A549 (cell line): ENCODE data around the gene MUC5B.

Source experiments
- KDM5A ChIP-seq: fragments of 200-600 bp; sonication (generic); IDR thresholded peaks from 2 replicates; pipeline ENCODE4 v1.6.1; 2016; ENCODE audit warnings: antibody characterized with exemption, mild to moderate bottlenecking
- PHF8 ChIP-seq: fragments of 200-600 bp; sonication (generic); IDR thresholded peaks from 2 replicates; pipeline ENCODE4 v1.6.1; 2016; ENCODE audit warnings: low read depth, mild to moderate bottlenecking, antibody characterized with exemption, moderate library complexity, borderline replicate concordance
- TF ChIP-seq, protein P1 (sequence below): fragments of >200 bp; sonication (Bioruptor Twin); formaldehyde crosslinking; IDR thresholded peaks from 3 replicates; pipeline ENCODE4 v1.5.1; 2016
- TF ChIP-seq, protein P2 (sequence below): IDR thresholded peaks from 2 replicates; pipeline ENCODE4 v1.6.1; 2012
- TF ChIP-seq, protein P3 (sequence below): IDR thresholded peaks from 2 replicates; pipeline ENCODE4 v1.6.1; 2012

DNA sequence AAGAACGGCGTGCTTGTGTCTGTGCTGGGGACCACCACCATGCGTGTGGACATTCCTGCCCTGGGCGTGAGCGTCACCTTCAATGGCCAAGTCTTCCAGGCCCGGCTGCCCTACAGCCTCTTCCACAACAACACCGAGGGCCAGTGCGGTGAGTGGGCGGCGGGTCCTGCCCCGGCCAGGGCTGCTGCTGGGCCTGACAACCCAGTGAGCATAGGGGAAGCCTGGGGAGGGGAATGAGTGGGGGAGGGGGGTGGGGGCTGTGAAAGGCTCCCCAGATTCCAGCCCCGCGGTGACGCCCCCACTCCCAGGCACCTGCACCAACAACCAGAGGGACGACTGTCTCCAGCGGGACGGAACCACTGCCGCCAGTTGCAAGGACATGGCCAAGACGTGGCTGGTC, 31.9 kb downstream of the MUC5B start:
- TF ChIP-seq KDM5A, result no peak
- TF ChIP-seq, protein P1, sequence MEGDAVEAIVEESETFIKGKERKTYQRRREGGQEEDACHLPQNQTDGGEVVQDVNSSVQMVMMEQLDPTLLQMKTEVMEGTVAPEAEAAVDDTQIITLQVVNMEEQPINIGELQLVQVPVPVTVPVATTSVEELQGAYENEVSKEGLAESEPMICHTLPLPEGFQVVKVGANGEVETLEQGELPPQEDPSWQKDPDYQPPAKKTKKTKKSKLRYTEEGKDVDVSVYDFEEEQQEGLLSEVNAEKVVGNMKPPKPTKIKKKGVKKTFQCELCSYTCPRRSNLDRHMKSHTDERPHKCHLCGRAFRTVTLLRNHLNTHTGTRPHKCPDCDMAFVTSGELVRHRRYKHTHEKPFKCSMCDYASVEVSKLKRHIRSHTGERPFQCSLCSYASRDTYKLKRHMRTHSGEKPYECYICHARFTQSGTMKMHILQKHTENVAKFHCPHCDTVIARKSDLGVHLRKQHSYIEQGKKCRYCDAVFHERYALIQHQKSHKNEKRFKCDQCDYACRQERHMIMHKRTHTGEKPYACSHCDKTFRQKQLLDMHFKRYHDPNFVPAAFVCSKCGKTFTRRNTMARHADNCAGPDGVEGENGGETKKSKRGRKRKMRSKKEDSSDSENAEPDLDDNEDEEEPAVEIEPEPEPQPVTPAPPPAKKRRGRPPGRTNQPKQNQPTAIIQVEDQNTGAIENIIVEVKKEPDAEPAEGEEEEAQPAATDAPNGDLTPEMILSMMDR, result no peak
- TF ChIP-seq, protein P2, sequence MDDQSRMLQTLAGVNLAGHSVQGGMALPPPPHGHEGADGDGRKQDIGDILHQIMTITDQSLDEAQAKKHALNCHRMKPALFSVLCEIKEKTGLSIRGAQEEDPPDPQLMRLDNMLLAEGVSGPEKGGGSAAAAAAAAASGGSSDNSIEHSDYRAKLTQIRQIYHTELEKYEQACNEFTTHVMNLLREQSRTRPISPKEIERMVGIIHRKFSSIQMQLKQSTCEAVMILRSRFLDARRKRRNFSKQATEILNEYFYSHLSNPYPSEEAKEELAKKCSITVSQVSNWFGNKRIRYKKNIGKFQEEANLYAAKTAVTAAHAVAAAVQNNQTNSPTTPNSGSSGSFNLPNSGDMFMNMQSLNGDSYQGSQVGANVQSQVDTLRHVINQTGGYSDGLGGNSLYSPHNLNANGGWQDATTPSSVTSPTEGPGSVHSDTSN, result no peak
- no peak for TF ChIP-seq PHF8
- TF ChIP-seq, protein P3, sequence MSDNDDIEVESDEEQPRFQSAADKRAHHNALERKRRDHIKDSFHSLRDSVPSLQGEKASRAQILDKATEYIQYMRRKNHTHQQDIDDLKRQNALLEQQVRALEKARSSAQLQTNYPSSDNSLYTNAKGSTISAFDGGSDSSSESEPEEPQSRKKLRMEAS, result no peak
